ENCODE measurements around the gene DLG2.
"Not testable (repeated sequence)": the region's sequence is repeated elsewhere in the genome, so short reads cannot be mapped to it uniquely, and the experiment has no call there.

DLG2 gene

DNA sequence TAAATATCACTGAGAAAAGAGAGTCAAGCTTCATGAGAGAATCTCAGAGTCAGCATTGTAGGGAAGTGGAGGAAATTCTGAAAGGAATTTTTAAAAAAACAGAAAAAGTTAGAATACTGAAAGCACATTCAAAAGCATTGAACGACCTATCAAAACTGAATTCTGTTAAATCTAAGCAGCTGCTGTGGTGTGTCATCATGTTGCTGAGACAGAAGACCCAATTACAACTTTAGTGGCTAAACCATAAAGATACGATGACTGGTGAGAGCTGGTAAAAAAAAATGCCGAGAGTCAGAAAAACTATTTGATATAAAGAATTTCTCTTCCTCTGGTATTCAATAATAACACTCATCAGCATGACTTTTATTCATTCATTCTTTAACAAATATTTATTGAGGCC lies 220.8 kb downstream of the DLG2 start:
- Histone ChIP-seq H3K4me2 (ENCODE audit: low read length, poor library complexity, severe bottlenecking) (no peak overlapping the region), H3K27ac (ENCODE audit: low read length, poor library complexity, severe bottlenecking) (no peak overlapping the region), H2AFZ (ENCODE audit: low read depth, low read length) (no peak overlapping the region), H3K27me3 (ENCODE audit: control insufficient read depth in 1 of 2, insufficient read depth in 1 of 2, low read length in 2 of 2) (no peaks in the 10 kb centered on the region), H3K14ac (ENCODE audit: low read length in 2 of 2) (no peak overlapping the region), H3K79me1 (replicated peaks; ENCODE audit: low read length, poor library complexity, severe bottlenecking) (no peaks in the 10 kb centered on the region), H3K9me3 (ENCODE audit: control insufficient read depth, low read length) (peaks cover 12% of the 10 kb centered on the region), H3K4me1 (ENCODE audit: control insufficient read depth, insufficient read depth, low read depth, low read length) (no peaks in the 10 kb centered on the region), H2AK5ac (ENCODE audit: low read length, severe bottlenecking) (no peak overlapping the region), H3K4ac (ENCODE audit: low read depth in 1 of 2, low read length in 2 of 2) (no peak overlapping the region), H2BK12ac (ENCODE audit: low read length in 2 of 2) (no peak overlapping the region), H3K18ac (ENCODE audit: low read depth in 1 of 2, low read length in 2 of 2) (no peak overlapping the region), H2BK15ac (ENCODE audit: low read depth, poor library complexity, severe bottlenecking) (no peak overlapping the region), H4K91ac (ENCODE audit: low read length) (no peak overlapping the region), H2BK120ac (ENCODE audit: low read depth, low read length) (no peak overlapping the region), H4K8ac (ENCODE audit: low read length) (no peak overlapping the region), H3K36me3 (ENCODE audit: control insufficient read depth in 1 of 2, insufficient read depth in 2 of 2, low read depth in 1 of 2, low read length in 2 of 2) (no peaks in the 10 kb centered on the region), H3K4me3 (ENCODE audit: insufficient read depth in 1 of 2, low read depth in 1 of 2, low read length in 2 of 2) (no peak overlapping the region), H2BK5ac (ENCODE audit: low read depth, low read length, poor library complexity, severe bottlenecking) (no peak overlapping the region), H3K23ac (ENCODE audit: low read length in 2 of 2) (no peak overlapping the region), H3K9ac (ENCODE audit: low read length) (no peak overlapping the region)
- 40% methylated on average over 1 of the region's 3 CpGs for WGBS
- DNase-seq: no peak

DNA sequence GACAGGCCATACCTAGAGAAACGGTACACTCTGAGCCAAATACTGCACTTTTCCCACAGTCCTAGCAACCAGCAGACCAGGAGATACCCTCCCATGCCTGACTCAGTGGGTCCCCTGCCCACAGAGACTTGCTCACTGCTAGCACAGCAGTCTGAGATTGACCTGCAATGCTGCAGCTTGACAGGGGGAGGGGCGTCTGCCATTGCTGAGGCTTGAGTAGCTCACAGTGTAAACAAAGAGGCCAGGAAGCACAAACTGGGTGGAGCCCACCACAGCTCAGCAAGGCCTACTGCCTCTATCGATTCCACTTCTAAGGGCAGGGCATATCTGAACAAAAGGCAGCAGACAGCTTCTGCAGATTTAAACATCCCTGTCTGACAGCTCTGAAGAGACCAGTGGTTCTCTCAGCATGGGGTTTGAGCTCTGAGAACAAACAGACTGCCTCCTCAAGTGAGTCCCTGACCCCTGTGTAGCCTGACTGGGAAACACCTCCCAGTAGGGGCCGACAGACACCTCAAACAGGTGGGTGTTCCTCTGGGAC lies 231.6 kb downstream of the DLG2 start:
- not testable (repeated sequence) for H3K9me3 ChIP-seq (ENCODE audit: control insufficient read depth, low read length); DNase-seq; H3K27ac ChIP-seq (ENCODE audit: low read length, poor library complexity, severe bottlenecking); H2BK5ac ChIP-seq (ENCODE audit: low read depth, low read length, poor library complexity, severe bottlenecking); H3K9ac ChIP-seq (ENCODE audit: low read length); H3K36me3 ChIP-seq (ENCODE audit: control insufficient read depth in 1 of 2, insufficient read depth in 2 of 2, low read depth in 1 of 2, low read length in 2 of 2); H3K23ac ChIP-seq (ENCODE audit: low read length in 2 of 2); H3K18ac ChIP-seq (ENCODE audit: low read depth in 1 of 2, low read length in 2 of 2); H2BK120ac ChIP-seq (ENCODE audit: low read depth, low read length); H3K14ac ChIP-seq (ENCODE audit: low read length in 2 of 2); H2BK12ac ChIP-seq (ENCODE audit: low read length in 2 of 2); H4K8ac ChIP-seq (ENCODE audit: low read length); H3K79me1 ChIP-seq (replicated peaks; ENCODE audit: low read length, poor library complexity, severe bottlenecking); H2BK15ac ChIP-seq (ENCODE audit: low read depth, poor library complexity, severe bottlenecking); H3K4me3 ChIP-seq (ENCODE audit: insufficient read depth in 1 of 2, low read depth in 1 of 2, low read length in 2 of 2); H3K4me2 ChIP-seq (ENCODE audit: low read length, poor library complexity, severe bottlenecking); H2AFZ ChIP-seq (ENCODE audit: low read depth, low read length); H3K27me3 ChIP-seq (ENCODE audit: control insufficient read depth in 1 of 2, insufficient read depth in 1 of 2, low read length in 2 of 2); H3K4ac ChIP-seq (ENCODE audit: low read depth in 1 of 2, low read length in 2 of 2); H4K91ac ChIP-seq (ENCODE audit: low read length); H3K4me1 ChIP-seq (ENCODE audit: control insufficient read depth, insufficient read depth, low read depth, low read length); H2AK5ac ChIP-seq (ENCODE audit: low read length, severe bottlenecking)
- 49% methylated on average over 4 of the region's 4 CpGs for WGBS

DNA sequence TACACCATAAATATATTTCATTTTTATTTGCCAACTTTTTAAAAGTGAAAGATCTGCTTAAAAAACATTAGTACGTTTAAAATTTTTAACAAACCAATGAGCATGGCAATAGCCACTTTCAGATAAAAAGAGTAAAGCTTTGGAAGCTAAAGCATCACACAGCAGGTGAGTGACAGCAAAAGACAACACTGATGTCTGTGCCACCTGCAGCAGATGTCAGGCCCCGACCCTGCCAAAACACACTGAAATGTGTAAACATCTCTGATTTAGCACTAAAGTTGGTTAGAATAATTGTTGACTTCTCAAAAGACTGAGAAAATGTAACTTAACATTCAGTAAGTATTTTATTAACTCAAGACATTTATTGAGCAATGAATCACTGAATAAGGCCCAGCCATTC lies 232.9 kb downstream of the DLG2 start:
- Histone ChIP-seq H3K4me2 (ENCODE audit: low read length, poor library complexity, severe bottlenecking) (no peak overlapping the region), H2AK5ac (ENCODE audit: low read length, severe bottlenecking) (no peak overlapping the region), H3K4me1 (ENCODE audit: control insufficient read depth, insufficient read depth, low read depth, low read length) (no peaks in the 10 kb centered on the region), H3K9me3 (ENCODE audit: control insufficient read depth, low read length) (peaks cover 4% of the 10 kb centered on the region), H3K18ac (ENCODE audit: low read depth in 1 of 2, low read length in 2 of 2) (no peak overlapping the region), H2AFZ (ENCODE audit: low read depth, low read length) (no peak overlapping the region), H3K36me3 (ENCODE audit: control insufficient read depth in 1 of 2, insufficient read depth in 2 of 2, low read depth in 1 of 2, low read length in 2 of 2) (no peaks in the 10 kb centered on the region), H4K91ac (ENCODE audit: low read length) (no peak overlapping the region), H2BK120ac (ENCODE audit: low read depth, low read length) (no peak overlapping the region), H3K79me1 (replicated peaks; ENCODE audit: low read length, poor library complexity, severe bottlenecking) (no peaks in the 10 kb centered on the region), H3K4me3 (ENCODE audit: insufficient read depth in 1 of 2, low read depth in 1 of 2, low read length in 2 of 2) (no peak overlapping the region), H3K23ac (ENCODE audit: low read length in 2 of 2) (no peak overlapping the region), H2BK12ac (ENCODE audit: low read length in 2 of 2) (no peak overlapping the region), H3K27ac (ENCODE audit: low read length, poor library complexity, severe bottlenecking) (no peak overlapping the region), H3K14ac (ENCODE audit: low read length in 2 of 2) (no peak overlapping the region), H2BK15ac (ENCODE audit: low read depth, poor library complexity, severe bottlenecking) (no peak overlapping the region), H3K9ac (ENCODE audit: low read length) (no peak overlapping the region), H4K8ac (ENCODE audit: low read length) (no peak overlapping the region), H3K27me3 (ENCODE audit: control insufficient read depth in 1 of 2, insufficient read depth in 1 of 2, low read length in 2 of 2) (no peaks in the 10 kb centered on the region), H2BK5ac (ENCODE audit: low read depth, low read length, poor library complexity, severe bottlenecking) (no peak overlapping the region), H3K4ac (ENCODE audit: low read depth in 1 of 2, low read length in 2 of 2) (no peak overlapping the region)
- DNase-seq: no peak
- WGBS: 100% methylated on average over 1 of the region's 2 CpGs

DNA sequence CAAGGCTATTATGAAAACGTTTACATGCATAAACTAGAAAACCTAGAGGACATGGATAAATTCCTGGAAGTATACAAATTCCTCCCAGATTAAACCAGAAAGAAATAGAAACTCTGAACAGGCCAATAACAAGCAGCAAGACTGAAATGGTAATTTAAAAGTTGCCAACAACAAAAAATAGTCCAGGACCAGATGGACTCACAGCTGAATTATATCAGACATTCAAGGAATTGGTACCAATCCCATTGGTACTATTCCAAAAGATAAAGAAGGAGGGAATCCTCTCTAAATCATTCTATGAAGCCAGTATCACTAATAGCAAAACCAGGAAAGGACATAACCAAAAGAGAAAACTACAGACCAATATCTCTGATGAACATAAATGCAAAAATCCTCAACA lies 236.0 kb downstream of the DLG2 start:
- H3K4me3 ChIP-seq (ENCODE audit: insufficient read depth in 1 of 2, low read depth in 1 of 2, low read length in 2 of 2): no peak overlapping the region
- no peak overlapping the region for H3K23ac ChIP-seq (ENCODE audit: low read length in 2 of 2)
- H4K91ac ChIP-seq (ENCODE audit: low read length): no peak overlapping the region
- H3K79me1 ChIP-seq (replicated peaks; ENCODE audit: low read length, poor library complexity, severe bottlenecking): no peaks in the 10 kb centered on the region
- no peak overlapping the region for H2AFZ ChIP-seq (ENCODE audit: low read depth, low read length)
- no peak overlapping the region for H2BK12ac ChIP-seq (ENCODE audit: low read length in 2 of 2)
- H3K9ac ChIP-seq (ENCODE audit: low read length): no peak overlapping the region
- H3K4ac ChIP-seq (ENCODE audit: low read depth in 1 of 2, low read length in 2 of 2): no peak overlapping the region
- H3K18ac ChIP-seq (ENCODE audit: low read depth in 1 of 2, low read length in 2 of 2): no peak overlapping the region
- H2AK5ac ChIP-seq (ENCODE audit: low read length, severe bottlenecking): no peak overlapping the region
- peaks cover 9% of the 10 kb centered on the region for H3K9me3 ChIP-seq (ENCODE audit: control insufficient read depth, low read length)
- H3K4me1 ChIP-seq (ENCODE audit: control insufficient read depth, insufficient read depth, low read depth, low read length): no peaks in the 10 kb centered on the region
- no peak overlapping the region for H3K27ac ChIP-seq (ENCODE audit: low read length, poor library complexity, severe bottlenecking)
- WGBS: 50% methylated on average over 1 of the region's 1 CpG
- H3K4me2 ChIP-seq (ENCODE audit: low read length, poor library complexity, severe bottlenecking): no peak overlapping the region
- H3K14ac ChIP-seq (ENCODE audit: low read length in 2 of 2): no peak overlapping the region
- no peak for DNase-seq
- H2BK15ac ChIP-seq (ENCODE audit: low read depth, poor library complexity, severe bottlenecking): no peak overlapping the region
- H3K36me3 ChIP-seq (ENCODE audit: control insufficient read depth in 1 of 2, insufficient read depth in 2 of 2, low read depth in 1 of 2, low read length in 2 of 2): no peaks in the 10 kb centered on the region
- H3K27me3 ChIP-seq (ENCODE audit: control insufficient read depth in 1 of 2, insufficient read depth in 1 of 2, low read length in 2 of 2): no peaks in the 10 kb centered on the region
- no peak overlapping the region for H2BK5ac ChIP-seq (ENCODE audit: low read depth, low read length, poor library complexity, severe bottlenecking)
- H2BK120ac ChIP-seq (ENCODE audit: low read depth, low read length): no peak overlapping the region
- no peak overlapping the region for H4K8ac ChIP-seq (ENCODE audit: low read length)

Measured in mesenchymal stem cell (in vitro differentiated cells and primary cell).